Heart right ventricle (tissue), 16 donors: ENCODE results near the gene PRR5L. TPM values are rescaled to one million over a fixed set of nuclear protein-coding genes. Genes with fewer than 3 reads are reported as not detected.
"Not testable (repeated sequence)": the region's sequence is repeated elsewhere in the genome, so short reads cannot be mapped to it uniquely, and the experiment has no call there.

Source experiments
- ATAC-seq, 8 donors: fragments of 200-7000 bp; cut with Tn5 transposase; one replicate each; pipeline ENCODE4 v1.9.1; 2020; ENCODE audit warnings: mild to moderate bottlenecking in 8 of 8, moderate library complexity in 8 of 8, moderate number of reproducible peaks in 1 of 8
- DNase-seq, 2 donors: peaks; one replicate each; pipeline ENCODE4 v3.0.0-alpha.2; 2020
- H3K27ac ChIP-seq, 10 donors: fragments of 200-600 bp; sonication (generic) in 2 of 10; one replicate each; pipeline versions ENCODE4 v1.5.0 to v1.8.0; 2020 to 2022; ENCODE audit warnings: mild to moderate bottlenecking in 3 of 10
- H3K27me3 ChIP-seq, 7 donors: fragments of 200-600 bp; one replicate each; pipeline ENCODE4 v1.8.0; 2021 to 2022; ENCODE audit warnings: mild to moderate bottlenecking in 2 of 7
- H3K36me3 ChIP-seq, 9 donors: fragments of 200-600 bp; sonication (generic) in 1 of 9; one replicate each; pipeline versions ENCODE4 v1.5.0 to v1.8.0; 2020 to 2022; ENCODE audit warnings: mild to moderate bottlenecking in 2 of 9
- H3K4me1 ChIP-seq, 9 donors: fragments of 200-600 bp; sonication (generic) in 1 of 9; one replicate each; pipeline versions ENCODE4 v1.5.0 to v1.8.0; 2020 to 2022; ENCODE audit warnings: mild to moderate bottlenecking in 4 of 9
- H3K4me3 ChIP-seq, 10 donors: fragments of 200-600 bp; sonication (generic) in 2 of 10; one replicate each; pipeline versions ENCODE4 v1.5.0 to v1.8.0; 2020 to 2022; ENCODE audit warnings: mild to moderate bottlenecking in 7 of 10, moderate library complexity in 2 of 10
- H3K9me3 ChIP-seq, 11 donors: fragments of 200-600 bp in 10 of 11; sonication (generic) in 2 of 11; one replicate each; pipeline versions ENCODE4 v1.5.0 to v1.8.0; 2013 to 2022; ENCODE audit warnings: mild to moderate bottlenecking in 2 of 11, control low read depth in 1 of 11, moderate library complexity in 1 of 11
- WGBS, 2 donors: extraction: QIAGEN DNeasy Blood & Tissue Kit; methylation state at CpG; one replicate each; pipeline ENCODE4 v1.1.7; 2013; ENCODE audit warnings: inconsistent platforms in 1 of 2; 5-methylcytosine and 5-hydroxymethylcytosine counted together
- intact Hi-C, 10 donors: fragments of 100-400 bp; cut with DNase I; formaldehyde crosslinking; loops; one replicate each; pipeline versions ENCODE4 v1.11.1 to v1.14.2; 2022
- polyA plus RNA-seq, 2 donors: library from polyadenylated mRNA; stranded (reverse); fragments of 200-250 nt; gene quantifications; one replicate each; pipeline ENCODE4 v1.2.3, GENCODE V29; 2013
- total RNA-seq, 10 donors: library from RNA; stranded (reverse); fragmentation: NEBNext Ultra II Directional in 3 of 10; extraction: Animal tissue kit (Norgen Biotek cat#: 25700) in 3 of 10; gene quantifications; one replicate each; pipeline versions ENCODE4 v1.2.1 to v1.2.4, GENCODE V29; 2021 to 2023
- TF ChIP-seq, protein P1 (sequence below), 9 donors: fragments of 200-600 bp; sonication (generic) in 2 of 9; IDR thresholded peaks; one replicate each; pipeline versions ENCODE4 v1.5.0 to v1.8.0; 2021 to 2022; ENCODE audit warnings: antibody characterized with exemption in 9 of 9, mild to moderate bottlenecking in 5 of 9, moderate library complexity in 1 of 9
- donor health status: Arrhythmogenic right ventricular cardiomyopathy.
- donor health status: ischemic (EF 13 %, LVEDD 7.1; RV severe dilation, severe dysfunction).
- donor health status: healthy with polysubstance abuse.
- donor health status: DM: no; HTN: yes; CAD: no.
- donor health status: DM: no; HTN: no; CAD: no.
- donor health status: ischemic (EF 25% LVEDD 6.9; RV normal size, moderate dysfunction).
- donor health status: ischemic (EF 25% LVEDD 5.7; RV mildly dilated, moderate dysfunction).
- donor health status: healthy.
- donor health status: DM: yes; HTN: yes; CAD: no.
- donor health status: Ischemic cardiomyopathy.
- donor health status: ischemic (EF 35%, LVEDD 5.7; RV mildly dilated, moderate dysfunction).
- donor health status: nonischemic (EF 11% LVEDD 7.7; RV severe dilation, severe dysfunction).
- donor health status: DM: yes; HTN: yes; CAD: no.
- donor health status: PGD.
- donor health status: ischemic (EF 29% LVEDD 5.4; RV normal size, mild dysfunction).
- donor health status: nonischemic (EF 23%, LVEDD 6.1; RV moderate dilation, normal function).

Gene PRR5L
- total and polyA plus RNA-seq, 12 donors: 0.80 to 10.7 (median 2.4) TPM

DNA sequence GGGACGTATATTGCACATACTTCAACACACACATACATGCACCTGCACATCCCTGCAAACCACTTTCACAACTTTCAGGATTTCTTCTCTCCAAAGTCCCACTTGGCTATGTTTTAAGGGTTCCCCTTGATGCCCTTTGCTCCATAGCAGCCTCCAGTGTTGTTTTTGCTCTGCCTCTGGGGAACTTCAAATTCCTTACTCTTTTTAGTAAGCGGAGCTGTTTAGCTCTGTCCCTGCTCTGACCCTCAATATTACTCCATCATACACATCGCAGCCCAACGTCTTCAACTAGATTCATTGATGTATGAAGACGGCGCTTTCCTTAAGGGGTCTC lies 18.3 kb downstream of the PRR5L start:
- 56 to 60% methylated on average over 6 of the region's 6 CpGs for WGBS, 2 donors
- H3K27me3 ChIP-seq: peaks cover 0 to 19% (median 0%) of the 10 kb centered on the region in 7 donors
- intact Hi-C loops: no loop called here
- no peaks in the 10 kb centered on the region for H3K36me3 ChIP-seq
- no peak overlapping the region for H3K4me3 ChIP-seq
- DNase-seq: no peak
- no peaks in the 10 kb centered on the region for H3K9me3 ChIP-seq
- TF ChIP-seq, protein P1, sequence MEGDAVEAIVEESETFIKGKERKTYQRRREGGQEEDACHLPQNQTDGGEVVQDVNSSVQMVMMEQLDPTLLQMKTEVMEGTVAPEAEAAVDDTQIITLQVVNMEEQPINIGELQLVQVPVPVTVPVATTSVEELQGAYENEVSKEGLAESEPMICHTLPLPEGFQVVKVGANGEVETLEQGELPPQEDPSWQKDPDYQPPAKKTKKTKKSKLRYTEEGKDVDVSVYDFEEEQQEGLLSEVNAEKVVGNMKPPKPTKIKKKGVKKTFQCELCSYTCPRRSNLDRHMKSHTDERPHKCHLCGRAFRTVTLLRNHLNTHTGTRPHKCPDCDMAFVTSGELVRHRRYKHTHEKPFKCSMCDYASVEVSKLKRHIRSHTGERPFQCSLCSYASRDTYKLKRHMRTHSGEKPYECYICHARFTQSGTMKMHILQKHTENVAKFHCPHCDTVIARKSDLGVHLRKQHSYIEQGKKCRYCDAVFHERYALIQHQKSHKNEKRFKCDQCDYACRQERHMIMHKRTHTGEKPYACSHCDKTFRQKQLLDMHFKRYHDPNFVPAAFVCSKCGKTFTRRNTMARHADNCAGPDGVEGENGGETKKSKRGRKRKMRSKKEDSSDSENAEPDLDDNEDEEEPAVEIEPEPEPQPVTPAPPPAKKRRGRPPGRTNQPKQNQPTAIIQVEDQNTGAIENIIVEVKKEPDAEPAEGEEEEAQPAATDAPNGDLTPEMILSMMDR (IDR thresholded peaks at IDR 0.05): no peak
- no peak for ATAC-seq
- H3K4me1 ChIP-seq: peaks cover 0 to 11% (median 0%) of the 10 kb centered on the region in 9 donors
- H3K27ac ChIP-seq: no peak overlapping the region

DNA sequence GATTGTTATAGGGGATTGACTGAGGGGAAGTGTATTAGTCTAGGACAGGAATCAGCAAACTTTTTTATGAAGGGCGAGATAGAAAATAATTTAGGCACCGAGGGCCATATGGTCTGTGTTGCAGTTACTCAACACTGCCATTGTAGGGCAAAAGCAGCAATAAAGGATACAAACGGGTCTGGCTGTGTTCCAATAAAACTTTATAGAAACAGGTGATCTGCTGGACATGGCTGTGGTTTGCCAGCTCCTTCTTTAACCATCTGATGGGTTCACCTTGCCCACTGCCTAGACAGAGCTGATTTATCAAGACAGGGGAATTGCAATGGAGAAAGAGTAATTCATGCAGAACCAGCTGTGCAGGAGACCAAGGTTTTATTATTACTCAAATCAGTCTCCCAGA lies 20.0 kb downstream of the PRR5L start:
- Histone ChIP-seq H3K27ac (no peak overlapping the region), H3K4me1 (peaks cover 0 to 11% (median 0%) of the 10 kb centered on the region in 9 donors), H3K9me3 (no peaks in the 10 kb centered on the region), H3K4me3 (no peak overlapping the region), H3K27me3 (peaks cover 0 to 19% (median 0%) of the 10 kb centered on the region in 7 donors), H3K36me3 (no peaks in the 10 kb centered on the region)
- DNase-seq: no peak
- ATAC-seq: no peak
- intact Hi-C loops: no loop called here
- WGBS, 2 donors: 74% methylated on average over 3 of the region's 3 CpGs
- TF ChIP-seq, protein P1 (IDR thresholded peaks at IDR 0.05): no peak

DNA sequence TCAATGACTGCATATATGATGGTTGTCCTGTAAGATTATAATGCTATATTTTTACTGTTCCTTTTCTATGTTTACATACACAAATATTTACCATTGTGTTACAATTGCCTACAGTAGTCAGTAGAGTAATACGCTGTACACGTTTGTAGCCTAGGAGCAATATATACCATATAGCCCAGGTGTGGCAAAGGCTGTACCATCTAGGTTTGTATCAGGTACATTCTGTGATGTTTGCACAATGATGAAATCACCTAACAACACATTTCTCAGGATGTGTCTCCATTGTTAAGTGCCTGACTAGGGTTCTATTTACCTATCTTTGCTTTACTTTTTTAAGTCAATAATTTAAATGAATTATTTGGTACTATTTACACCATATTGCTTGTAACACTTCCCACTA lies 21.9 kb downstream of the PRR5L start:
- Histone ChIP-seq H3K27me3 (peaks cover 0 to 11% (median 0%) of the 10 kb centered on the region in 7 donors), H3K4me1 (peaks cover 0 to 8% (median 0%) of the 10 kb centered on the region in 9 donors), H3K36me3 (no peaks in the 10 kb centered on the region), H3K27ac (no peak overlapping the region), H3K4me3 (no peak overlapping the region), H3K9me3 (no peaks in the 10 kb centered on the region)
- intact Hi-C loops: no loop called here
- 40 to 41% methylated on average over 2 of the region's 2 CpGs for WGBS, 2 donors
- TF ChIP-seq, protein P1 (IDR thresholded peaks at IDR 0.05): no peak
- ATAC-seq (no peak), DNase-seq (no peak)

DNA sequence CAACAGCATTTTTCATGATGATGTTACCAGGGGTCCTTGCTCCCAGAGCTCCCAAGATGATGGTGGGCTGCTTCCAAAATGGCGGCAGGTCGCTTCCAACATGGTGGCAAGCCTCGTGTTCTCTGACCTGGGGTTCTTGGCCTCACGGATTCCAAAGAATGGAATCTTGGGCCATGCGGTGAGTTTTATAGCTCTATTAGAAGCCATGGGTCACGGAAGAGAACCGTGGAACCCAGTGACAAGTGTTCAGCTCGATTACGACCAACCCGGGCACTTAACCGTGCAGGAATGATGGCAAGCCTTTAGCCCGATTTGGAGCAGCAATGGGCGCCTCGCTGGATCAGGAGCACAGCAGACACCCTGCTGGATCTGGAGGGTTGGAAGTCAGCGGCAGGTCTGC lies 28.9 kb downstream of the PRR5L start:
- H3K27me3 ChIP-seq, H3K9me3 ChIP-seq, H3K4me3 ChIP-seq, DNase-seq, H3K27ac ChIP-seq, H3K36me3 ChIP-seq, intact Hi-C loops, H3K4me1 ChIP-seq, ATAC-seq: not testable (repeated sequence)
- WGBS, 2 donors: 92 to 95% methylated on average over 15 of the region's 15 CpGs

DNA sequence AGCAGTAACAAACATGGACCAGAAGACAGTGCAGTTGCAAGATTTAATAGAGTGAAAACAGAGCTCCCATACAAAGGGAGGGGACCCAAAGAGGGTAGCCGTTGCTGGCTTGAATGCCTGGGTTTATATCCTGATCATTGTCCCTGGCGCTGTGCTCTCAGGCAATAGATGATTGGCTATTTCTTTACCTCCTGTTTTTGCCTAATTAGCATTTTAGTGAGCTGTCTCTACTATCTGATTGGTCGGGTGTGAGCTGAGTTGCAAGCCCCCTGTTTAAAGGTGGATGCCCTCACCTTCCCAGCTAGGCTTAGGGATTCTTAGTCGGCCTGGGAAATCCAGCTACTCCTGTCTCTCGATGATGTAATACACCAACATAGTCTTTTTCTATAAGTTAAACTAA lies 29.3 kb downstream of the PRR5L start:
- intact Hi-C loops, H3K36me3 ChIP-seq, ATAC-seq, H3K9me3 ChIP-seq, DNase-seq, H3K27me3 ChIP-seq, H3K4me3 ChIP-seq, H3K4me1 ChIP-seq, H3K27ac ChIP-seq: not testable (repeated sequence)
- 85 to 90% methylated on average over 5 of the region's 5 CpGs for WGBS, 2 donors
